ENCODE results near the gene NHEJ1.

DNA sequence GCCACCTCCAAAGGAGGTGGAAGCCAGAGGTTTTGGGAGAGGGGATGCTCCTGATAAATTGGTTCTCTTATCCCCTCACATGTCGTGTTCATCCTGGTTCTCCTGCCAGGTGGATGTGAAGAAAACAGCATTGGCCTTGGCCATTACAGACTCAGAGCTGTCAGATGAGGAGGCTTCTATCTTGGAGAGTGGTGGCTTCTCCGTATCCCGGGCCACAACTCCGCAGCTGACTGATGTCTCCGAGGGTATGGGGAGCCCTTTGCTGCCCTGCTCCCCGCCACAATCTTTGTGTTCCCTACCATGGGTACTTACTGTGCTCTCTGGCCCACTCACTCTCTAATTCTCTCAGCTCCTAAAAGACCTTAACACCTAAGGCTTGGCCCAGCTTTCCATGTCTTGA is 20.9 kb upstream of the NHEJ1 start:
- TF ChIP-seq, protein P1, sequence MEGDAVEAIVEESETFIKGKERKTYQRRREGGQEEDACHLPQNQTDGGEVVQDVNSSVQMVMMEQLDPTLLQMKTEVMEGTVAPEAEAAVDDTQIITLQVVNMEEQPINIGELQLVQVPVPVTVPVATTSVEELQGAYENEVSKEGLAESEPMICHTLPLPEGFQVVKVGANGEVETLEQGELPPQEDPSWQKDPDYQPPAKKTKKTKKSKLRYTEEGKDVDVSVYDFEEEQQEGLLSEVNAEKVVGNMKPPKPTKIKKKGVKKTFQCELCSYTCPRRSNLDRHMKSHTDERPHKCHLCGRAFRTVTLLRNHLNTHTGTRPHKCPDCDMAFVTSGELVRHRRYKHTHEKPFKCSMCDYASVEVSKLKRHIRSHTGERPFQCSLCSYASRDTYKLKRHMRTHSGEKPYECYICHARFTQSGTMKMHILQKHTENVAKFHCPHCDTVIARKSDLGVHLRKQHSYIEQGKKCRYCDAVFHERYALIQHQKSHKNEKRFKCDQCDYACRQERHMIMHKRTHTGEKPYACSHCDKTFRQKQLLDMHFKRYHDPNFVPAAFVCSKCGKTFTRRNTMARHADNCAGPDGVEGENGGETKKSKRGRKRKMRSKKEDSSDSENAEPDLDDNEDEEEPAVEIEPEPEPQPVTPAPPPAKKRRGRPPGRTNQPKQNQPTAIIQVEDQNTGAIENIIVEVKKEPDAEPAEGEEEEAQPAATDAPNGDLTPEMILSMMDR (IDR thresholded peaks at IDR 0.05 in 2 of 3, conservative IDR thresholded peaks at IDR 0.05 in 1 of 3; ENCODE audit: borderline replicate concordance in 1 of 3, insufficient read depth in 1 of 3, low read depth in 2 of 3, low read length in 2 of 3): no peak
- no peak for TF ChIP-seq POLR2A (IDR thresholded peaks at IDR 0.05; ENCODE audit: borderline replicate concordance, extremely low read depth, insufficient read depth, insufficient read length)
- no peak for TF ChIP-seq JUND (IDR thresholded peaks at IDR 0.05)
- TF ChIP-seq SP1 (IDR thresholded peaks at IDR 0.05; ENCODE audit: low read depth): no peak
- no peak for TF ChIP-seq EZH2 (IDR thresholded peaks at IDR 0.05)
- TF ChIP-seq CBX3 (IDR thresholded peaks at IDR 0.05; ENCODE audit: low read depth): no peak
- TF ChIP-seq, protein P2, sequence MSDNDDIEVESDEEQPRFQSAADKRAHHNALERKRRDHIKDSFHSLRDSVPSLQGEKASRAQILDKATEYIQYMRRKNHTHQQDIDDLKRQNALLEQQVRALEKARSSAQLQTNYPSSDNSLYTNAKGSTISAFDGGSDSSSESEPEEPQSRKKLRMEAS (IDR thresholded peaks at IDR 0.05): no peak
- TF ChIP-seq EZH2phosphoT487 (IDR thresholded peaks at IDR 0.05; ENCODE audit: borderline replicate concordance): no peak
- no peak for TF ChIP-seq CEBPB (IDR thresholded peaks at IDR 0.05; ENCODE audit: low read depth)
- TF ChIP-seq, protein P3, sequence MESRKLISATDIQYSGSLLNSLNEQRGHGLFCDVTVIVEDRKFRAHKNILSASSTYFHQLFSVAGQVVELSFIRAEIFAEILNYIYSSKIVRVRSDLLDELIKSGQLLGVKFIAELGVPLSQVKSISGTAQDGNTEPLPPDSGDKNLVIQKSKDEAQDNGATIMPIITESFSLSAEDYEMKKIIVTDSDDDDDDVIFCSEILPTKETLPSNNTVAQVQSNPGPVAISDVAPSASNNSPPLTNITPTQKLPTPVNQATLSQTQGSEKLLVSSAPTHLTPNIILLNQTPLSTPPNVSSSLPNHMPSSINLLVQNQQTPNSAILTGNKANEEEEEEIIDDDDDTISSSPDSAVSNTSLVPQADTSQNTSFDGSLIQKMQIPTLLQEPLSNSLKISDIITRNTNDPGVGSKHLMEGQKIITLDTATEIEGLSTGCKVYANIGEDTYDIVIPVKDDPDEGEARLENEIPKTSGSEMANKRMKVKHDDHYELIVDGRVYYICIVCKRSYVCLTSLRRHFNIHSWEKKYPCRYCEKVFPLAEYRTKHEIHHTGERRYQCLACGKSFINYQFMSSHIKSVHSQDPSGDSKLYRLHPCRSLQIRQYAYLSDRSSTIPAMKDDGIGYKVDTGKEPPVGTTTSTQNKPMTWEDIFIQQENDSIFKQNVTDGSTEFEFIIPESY (IDR thresholded peaks at IDR 0.05; ENCODE audit: extremely low read depth, insufficient replicate concordance, low read length): no peak
- TF ChIP-seq POLR2AphosphoS5 (IDR thresholded peaks at IDR 0.05; ENCODE audit: low read depth, low read length): no peak
- no peak for TF ChIP-seq YY1 (IDR thresholded peaks at IDR 0.05; ENCODE audit: extremely low read depth, insufficient replicate concordance, low read depth, low read length)

Measured in HCT116 (cell line).